Activated CD8-positive, alpha-beta memory T cell treated with anti-CD3 and anti-CD28 coated beads for 1 hour (primary cell): ENCODE results near the gene NXPH1.

Experiments
- DNase-seq, 2 donors: peaks; one replicate each; pipeline ENCODE4 v3.0.0-alpha.2; 2020; ENCODE audit warnings: low read depth in 1 of 2; ENCODE audit errors: extremely low read depth in 1 of 2

NXPH1 gene

DNA sequence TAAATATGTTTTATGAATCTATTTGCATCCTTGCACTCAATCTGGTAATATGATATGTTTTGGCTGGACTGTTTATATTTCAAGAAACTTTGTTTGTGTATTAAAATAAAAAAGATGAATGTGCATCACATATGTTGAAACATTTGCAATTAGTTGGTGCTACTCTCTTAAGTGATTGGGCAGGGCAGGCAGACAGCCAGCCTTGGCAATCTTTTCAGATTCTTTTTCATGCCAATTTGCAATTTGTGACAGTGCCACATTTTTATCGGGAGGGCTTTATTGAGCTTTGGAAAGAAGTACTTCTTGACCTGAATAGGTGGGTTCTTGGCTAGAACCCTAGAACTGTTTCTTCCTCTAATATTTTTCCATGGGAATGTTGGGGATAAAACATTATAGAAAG lies 152.2 kb downstream of the NXPH1 start:
- no peak for DNase-seq

DNA sequence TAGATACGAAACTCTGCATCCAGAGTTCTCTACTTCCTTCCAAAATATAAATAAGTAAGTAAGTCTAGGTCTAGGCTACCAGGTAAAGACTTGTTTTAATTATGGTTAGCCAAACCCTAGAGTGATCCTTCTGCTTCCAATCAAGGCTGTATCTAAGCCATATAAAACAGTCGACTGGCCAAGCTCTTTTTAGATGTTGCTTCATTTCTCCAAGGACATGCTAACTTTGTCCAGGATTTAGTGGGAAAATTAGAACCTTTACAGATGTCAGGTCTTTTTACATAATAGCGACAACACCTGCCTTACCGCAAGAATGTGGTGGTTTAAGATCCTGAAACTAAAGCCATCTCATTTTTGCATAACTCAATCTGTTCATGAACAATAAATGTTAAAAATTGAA lies 156.8 kb downstream of the NXPH1 start:
- DNase-seq = no peak

DNA sequence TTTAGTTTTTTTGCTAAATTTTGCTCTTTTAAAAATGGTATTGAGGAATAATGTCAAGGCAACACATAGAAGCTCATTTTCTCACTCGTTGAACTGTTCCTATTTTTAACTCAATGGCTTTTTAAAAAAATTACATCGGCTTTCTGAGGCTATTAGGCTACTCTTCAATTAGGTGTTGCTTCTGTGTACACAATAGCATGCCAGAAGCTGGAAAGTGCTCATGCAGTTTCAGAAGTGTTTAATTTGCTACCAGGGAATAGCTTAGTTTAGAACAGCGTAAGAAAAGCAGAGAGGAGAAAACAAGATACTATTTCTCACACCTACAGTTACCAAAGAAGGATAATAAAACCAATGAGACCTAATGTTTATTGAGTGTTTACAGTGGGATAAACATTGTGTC lies 157.4 kb downstream of the NXPH1 start:
- DNase-seq = no peak

DNA sequence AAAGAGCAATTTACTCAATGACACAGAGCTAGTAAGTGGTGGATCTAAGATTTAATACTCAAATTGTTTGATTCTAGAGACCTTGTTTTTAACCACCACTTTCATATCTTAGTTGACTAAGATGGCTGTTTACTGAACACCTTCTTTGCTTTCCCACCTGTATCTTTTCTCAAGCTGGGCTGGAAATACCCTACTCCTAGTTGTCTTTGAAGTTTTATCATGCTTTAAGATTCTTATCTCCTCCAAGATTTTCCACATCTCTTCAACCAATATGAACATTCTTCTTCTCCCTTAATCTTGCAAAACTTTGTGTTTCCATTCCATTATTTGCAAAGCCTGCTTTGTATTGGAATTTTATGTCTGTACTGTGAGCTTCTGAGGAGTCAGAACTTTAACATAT lies 157.9 kb downstream of the NXPH1 start:
- DNase-seq = no peak

DNA sequence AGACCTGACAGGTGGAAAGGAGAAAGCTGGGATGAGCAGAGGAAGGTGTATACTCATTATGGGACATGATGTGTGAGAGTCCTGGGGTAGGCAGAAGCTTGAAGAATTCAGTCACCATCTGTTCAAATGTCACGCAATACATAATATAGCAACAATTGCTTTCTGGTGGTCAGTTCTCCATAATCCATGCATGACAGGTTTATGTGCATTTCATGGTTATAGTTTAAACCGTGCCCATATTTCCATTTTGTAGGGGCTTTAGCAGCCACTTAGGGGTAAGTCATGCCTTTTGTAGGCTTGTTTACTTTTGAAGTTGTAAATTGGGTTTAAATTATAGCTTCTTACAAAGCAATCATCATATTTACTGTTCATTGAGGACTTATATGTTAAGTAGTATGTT lies 158.8 kb downstream of the NXPH1 start:
- no peak for DNase-seq

DNA sequence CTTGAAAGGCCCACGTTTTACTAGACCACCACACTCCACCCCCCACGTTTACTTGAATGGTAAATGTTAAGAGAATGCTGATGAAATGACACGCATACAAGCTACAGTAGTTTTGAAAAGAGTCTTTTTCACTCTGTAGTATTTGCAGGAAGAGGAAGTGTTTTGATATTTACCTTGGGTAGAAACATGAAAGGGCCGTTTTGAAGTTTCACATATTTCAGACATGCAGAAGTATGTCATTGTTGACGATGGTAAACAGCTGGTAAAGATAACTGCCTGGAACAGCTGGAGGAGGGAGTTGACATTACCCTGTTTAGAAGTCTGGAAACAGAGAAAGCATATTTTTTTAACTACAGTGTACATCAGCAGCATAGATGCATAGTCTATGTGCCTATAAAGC lies 160.7 kb downstream of the NXPH1 start:
- DNase-seq = no peak

DNA sequence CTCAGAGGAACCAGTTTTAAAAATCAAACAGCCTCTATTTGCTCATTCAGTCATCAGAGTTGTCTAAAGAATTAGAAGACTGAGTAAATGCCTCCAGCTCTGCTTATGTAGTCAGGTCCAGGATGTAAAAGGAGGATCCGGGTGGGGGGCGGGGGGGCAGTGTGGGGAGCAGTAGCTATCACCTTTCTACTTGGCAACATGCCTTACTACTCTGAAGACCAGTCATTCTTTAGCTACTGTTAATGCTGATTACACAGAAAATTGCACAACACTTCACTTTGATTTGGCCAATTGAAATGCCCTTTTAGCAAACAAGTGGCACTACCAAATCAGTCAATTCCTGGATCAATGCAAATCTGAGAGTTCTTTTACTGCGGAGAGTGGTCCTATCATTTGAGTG lies 164.2 kb downstream of the NXPH1 start:
- no peak for DNase-seq

DNA sequence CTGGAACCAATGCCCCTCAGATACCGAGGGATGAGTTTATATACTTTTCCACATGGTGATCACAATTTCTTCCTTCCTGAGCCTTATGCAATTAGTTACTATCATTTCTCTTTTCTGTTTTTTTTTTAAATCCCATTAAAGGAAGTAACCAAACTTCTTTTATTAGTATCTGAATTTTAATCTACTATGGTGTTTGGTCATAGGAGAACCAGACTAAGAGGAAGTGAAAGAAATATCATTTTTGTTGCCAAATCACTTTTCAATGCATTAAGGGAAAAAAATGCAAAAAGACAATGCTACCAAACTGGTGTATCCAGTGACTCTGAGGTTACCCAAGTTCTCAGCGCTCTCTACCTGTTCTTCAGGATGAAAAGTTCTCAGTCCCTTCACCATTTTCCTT lies 167.7 kb downstream of the NXPH1 start:
- DNase-seq = no peak

DNA sequence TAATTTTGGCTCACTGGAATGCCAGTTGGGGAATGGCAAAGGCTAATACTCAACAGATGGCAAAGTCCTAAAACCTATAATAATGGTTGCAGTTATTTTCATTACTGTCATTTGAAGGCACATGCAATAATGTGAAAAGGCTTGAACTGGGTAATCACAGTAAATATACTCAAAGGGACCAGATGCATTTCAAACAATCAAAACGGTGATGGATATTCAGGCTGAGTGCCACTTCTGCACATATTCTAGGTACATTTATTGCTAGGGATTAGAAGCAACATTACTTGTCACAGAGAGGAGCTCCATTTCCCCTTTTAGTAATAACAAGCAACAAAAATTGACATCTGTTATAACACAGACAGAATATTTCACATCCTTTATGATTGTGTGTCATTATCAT lies 171.8 kb downstream of the NXPH1 start:
- no peak for DNase-seq

DNA sequence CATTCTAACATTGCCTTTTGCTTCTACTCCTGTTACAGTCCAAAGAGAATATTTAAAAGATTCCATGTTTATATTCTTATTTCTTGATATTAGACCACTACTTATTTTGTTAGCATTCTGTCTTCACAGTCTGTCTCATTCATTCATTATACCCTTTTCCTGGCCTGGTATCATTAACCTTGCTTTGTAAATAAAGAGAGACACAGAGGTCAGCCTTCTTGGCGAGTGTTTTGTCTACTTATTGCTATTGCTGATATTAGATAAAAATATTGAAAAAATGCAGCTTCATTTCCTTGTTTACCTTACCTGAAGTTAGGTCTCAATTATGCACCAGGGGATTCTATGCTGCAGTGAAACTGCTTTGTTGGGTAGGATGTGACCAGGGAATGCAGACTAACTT lies 179.2 kb downstream of the NXPH1 start:
- DNase-seq = no peak

DNA sequence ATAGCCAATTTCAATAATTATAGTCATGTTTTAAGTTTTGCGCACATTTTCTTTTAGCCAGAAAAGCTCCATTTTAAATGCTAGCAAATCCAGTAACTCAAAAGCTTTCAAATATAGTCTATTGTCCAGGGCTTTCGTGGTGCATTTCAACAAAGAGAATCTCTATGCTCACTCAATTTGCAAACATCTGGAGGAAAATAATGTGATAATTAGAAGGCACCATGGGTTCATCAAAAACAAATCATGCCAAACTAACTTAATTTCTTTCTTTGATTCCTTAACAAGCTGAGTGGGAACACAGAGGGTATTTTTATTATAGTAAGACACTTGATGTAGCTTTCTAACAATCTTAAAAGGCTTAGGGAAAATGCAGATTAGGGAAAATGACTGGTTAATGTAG lies 179.8 kb downstream of the NXPH1 start:
- no peak for DNase-seq

DNA sequence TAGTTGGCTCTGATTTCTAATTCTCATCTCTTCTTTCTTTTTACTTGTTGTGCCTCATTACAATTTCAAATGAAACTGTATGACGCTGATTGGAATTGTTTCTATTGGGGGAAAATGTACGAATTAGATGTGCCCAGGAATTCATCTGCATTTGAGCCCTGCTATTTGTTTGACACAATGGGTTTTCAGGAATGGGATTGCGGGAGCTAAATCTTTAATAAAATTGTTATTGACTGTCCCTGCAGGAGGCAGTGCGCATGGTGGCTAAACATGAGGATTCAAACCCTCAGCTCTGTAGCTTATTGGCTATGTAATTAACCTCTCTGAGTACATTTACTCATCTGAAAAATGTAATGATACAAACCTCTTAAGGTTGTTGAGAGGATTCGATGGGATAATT lies 181.6 kb downstream of the NXPH1 start:
- DNase-seq = no peak

DNA sequence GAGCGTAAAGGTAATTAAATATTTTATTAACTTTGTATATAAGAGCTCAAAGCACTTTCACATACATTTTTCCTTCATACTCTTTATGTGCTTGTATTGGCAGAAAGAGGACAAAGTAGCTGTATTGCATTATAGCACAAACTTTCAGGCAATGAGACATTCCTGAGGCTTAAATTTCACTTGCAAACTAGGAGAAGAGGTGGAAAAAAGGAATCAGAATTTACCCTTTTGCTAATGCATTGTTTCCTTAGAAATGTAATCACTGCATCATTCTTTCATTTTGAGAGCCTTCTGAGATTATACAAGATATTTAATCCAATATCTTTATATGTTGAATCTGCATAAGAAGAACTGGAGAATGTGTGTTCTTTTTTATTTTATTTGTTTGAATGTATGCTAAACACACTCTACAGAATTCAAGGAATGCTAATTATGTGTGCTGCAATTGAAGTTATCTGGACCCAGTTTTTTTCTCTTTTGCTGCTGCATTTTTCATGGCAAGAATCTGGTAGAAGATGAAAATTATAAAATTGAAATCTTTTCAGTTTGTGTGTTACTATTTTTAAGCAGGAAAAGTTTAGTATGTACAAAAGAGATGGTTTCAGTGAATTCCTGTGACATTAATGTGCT lies 185.1 kb downstream of the NXPH1 start:
- no peak for DNase-seq

DNA sequence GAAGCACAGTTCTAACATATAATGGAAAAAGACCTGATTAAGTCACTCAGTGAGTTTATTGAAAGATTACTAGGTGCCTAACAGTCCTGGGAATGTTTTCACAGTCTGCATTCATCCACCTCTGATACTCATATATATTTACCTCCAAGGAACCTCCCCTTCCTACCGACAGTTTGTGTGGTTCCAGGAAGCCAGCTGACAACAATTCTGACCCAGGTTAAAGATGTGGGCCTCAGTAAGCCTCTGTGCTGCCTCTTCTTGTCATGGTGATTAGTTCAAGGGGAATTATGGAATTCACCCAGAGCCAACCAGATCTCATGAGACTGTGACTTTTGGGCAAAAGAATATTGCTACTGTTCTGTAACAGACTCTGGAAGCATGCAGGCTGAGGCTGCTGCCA lies 186.8 kb downstream of the NXPH1 start:
- no peak for DNase-seq

DNA sequence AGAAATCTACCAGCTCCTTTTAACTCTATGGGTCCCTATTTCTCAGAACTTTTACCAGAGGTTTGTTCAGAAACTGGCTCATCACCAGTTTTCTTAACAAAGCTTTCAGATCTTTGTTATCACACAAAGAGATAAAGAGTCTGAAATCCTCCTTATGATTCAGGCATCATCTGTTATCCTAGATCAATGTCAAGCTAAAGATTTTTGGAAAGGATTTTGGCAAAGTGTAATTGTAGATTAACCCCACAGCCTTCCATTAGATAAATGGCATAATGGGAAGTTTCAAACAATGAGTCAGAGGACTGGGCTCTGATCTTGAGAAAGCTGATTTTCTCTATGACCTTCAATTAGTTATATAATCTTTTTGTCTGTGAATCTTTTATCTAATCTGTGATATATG lies 192.2 kb downstream of the NXPH1 start:
- DNase-seq = no peak

DNA sequence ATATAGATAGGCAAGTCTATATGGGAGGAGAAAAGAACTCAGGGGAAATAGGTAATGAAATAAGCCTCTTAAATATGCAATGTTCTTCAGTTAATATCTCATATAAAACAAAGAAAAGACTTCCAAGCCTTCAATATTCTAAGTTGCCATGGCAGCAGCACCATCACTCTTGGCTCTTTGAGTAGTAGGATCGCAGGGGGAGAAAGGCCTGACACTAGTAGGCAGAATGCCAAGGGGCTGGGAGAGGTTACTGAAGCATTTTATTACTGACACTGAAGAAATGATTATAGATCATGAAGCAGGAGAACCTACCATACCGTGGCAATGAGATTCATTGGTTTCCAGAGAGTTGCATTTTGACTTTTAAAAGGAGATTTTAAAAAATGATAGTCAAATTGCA lies 193.9 kb downstream of the NXPH1 start:
- no peak for DNase-seq

DNA sequence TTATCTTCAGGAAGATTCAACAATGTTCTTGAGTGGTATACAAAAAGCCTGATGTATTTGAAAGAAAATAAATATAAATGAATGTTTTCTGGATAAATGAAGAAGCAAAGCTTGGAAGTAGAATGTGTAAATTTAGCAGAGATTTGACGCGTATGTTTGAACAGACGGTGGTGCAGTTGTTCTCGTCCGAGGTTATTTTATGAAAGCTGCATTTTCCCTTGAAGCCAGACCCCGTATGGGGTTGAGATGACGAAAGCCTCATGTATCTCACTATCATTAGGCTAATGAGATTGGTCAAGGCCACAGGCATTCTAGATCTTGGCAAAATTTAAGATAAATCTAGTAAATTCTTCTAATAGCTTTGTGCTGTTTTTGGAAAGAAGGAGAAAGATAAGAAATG lies 195.2 kb downstream of the NXPH1 start:
- no peak for DNase-seq

DNA sequence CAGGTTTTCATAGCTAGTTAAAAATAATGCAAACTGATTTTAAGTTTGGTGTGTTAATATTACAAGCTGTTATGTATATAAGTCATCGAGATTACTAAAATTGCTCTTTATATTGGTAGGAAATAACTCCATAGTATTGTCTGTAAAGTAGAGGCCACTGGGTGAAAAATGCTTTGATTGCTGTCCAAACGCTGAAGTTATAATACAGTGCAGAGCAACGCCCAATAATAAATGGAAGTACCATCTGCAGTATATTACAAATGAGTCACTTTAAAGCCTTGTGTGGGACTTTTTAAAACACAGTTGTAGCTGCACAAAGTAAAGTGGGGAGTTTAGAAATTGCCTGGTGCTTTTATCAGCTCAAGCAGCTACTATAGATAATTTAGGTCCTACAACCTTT lies 196.1 kb downstream of the NXPH1 start:
- no peak for DNase-seq

DNA sequence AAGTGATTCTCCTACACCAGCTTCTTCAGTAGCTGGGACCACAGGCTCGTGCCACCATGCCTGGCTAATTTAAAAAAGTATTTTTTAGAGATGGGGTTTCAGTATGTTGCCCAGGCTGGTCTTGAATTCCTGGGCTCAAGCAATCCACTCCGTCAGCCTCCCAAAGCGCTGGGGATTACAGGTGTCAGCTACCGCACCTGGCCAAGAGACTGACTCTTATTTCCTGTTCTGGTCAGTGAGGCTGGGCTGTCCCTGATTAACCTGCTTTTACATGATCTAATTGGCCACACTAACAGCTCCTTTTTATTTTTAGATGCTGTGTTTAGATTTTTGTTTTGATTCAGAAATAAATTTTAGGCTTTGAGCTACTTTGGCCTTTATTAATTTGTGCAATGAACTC lies 203.9 kb downstream of the NXPH1 start:
- DNase-seq = no peak

DNA sequence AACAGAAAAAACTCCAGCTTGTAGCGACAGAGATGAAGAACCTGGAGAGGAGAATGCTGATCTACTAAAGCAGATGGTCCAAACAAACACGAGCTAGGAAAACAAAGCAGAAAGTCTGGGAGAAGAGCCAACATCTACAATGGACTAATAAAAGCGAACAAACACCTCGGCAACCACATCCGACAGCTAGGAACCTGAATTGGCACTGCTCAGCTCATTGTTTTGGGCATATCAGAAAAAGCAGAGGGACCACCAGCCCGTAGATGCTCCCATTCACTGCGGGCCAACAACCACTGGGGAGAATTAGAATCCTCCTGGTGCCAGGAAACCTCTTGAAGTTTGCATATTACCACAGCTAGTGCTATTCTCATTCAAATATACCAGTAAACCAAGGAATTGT lies 204.7 kb downstream of the NXPH1 start:
- DNase-seq = no peak

DNA sequence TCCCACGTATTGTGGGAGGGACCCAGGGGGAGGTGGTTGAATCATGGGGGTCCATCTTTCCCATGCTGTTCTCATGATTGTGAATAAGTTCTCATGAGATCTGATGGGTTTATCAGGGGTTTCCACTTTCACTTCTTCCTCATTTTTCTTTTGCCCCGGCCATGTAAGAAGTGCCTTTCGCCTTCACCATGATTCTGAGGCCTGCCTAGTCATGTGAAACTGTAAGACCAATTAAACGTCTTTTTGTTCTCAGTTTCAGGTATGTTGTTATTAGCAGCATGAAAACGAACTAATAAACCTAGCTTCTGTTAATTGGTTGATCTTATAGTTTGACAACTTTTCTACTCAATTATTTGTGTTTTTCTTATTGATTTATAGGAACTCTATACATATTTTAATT lies 206.3 kb downstream of the NXPH1 start:
- no peak for DNase-seq

DNA sequence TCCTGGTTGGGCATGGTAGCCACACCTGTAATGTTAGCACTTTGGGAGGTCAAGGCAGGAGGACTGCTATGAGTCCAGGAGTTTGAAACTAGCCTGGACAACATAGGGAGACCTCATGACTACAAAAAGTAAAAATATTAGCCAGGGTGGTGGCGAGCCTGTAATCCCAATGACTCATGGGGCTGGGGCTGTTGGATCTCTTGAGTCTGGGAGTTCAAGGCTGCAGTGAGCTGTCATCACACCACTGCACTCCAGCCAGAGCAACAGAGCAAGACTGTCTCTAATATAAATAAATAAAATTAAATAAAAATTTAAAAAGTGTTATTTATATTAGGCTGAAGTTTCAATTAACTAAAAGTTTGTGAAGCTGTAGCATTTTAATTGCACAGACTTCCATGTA lies 207.3 kb downstream of the NXPH1 start:
- no peak for DNase-seq

DNA sequence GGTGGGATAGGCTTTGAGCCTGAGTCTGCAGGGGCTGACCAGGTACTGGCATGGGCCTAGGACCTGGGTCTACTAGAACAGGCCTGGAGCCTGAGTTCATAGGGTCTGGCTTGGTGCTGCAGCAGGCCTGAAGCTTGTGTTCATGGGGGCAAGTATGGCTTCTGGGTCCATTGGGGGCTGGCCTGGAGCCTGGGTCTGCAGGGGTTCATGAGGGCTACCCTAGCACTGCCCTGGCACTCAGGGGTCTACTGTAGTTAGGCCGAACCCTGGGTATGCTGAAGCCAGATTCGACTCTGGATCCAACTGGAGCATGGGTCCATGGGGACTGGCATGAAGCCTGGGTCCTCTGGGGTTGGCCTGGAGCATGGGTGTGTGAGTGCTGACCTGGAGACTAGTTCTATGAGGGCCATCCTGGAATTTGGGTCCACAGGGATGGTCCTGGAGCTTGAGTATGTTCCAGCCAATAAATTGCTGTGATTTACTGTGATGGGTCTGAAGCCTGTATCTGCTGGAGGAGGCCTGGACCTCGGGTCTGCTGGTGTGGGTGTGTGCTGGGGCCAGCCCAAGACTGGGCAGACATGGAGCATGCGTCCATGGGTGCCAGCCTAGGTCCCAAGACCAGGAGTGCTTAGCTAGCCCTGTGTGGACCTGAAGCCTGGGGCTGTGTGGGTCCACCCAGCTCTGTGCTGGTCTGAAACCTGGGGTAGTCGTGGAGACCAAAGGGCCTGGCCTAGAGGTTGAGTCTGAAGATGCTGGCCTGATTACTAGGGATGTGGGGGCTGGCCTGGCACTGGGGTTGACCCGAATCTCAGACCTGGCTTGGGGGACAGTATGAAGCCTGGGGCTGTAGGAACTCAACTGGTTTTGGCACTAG lies 235.5 kb downstream of the NXPH1 start:
- no peak for DNase-seq
